Measurements from ENCODE around the gene TLN1.

Gene TLN1

GRCh38 chr9:35664531-35665470 lies 67.2 kb downstream of the TLN1 start, which contains the start of gene ARHGEF39:
ARHGEF39 (minus strand) TSS chr9:35665195; CDS start chr9:35665169, 26 bp downstream.
- DNase-seq (ENCODE audit: low read depth, low spot score), result peak; percentile 93

- DNase-seq (ENCODE audit: low read depth, low spot score), result no peak
Observed at GRCh38 chr9:35662437-35662836, 69.6 kb downstream of the TLN1 start.

GRCh38 chr9:35661756-35662350 lies 70.1 kb downstream of the TLN1 start:
- no peak for DNase-seq (ENCODE audit: low read depth, low spot score)

GRCh38 chr9:35660966-35661415 lies 71.0 kb downstream of the TLN1 start:
- DNase-seq (ENCODE audit: low read depth, low spot score), result peak; percentile 55

GRCh38 chr9:35659340-35659739 lies 72.7 kb downstream of the TLN1 start:
- peak; percentile 66 for DNase-seq (ENCODE audit: low read depth, low spot score)

- peak; percentile 52 for DNase-seq (ENCODE audit: low read depth, low spot score)
Observed at GRCh38 chr9:35658968-35659220, 73.1 kb downstream of the TLN1 start.

- peak; percentile 95 for DNase-seq (ENCODE audit: low read depth, low spot score)
Observed at GRCh38 chr9:35658137-35658967, 73.6 kb downstream of the TLN1 start, which contains the start of gene CCDC107. CCDC107 (plus strand) TSS chr9:35658292; CDS start chr9:35658380, 88 bp downstream.

GRCh38 chr9:35657546-35658136 lies 74.4 kb downstream of the TLN1 start, which contains the start of gene RMRP:
RMRP (minus strand) TSS chr9:35658019.
- DNase-seq (ENCODE audit: low read depth, low spot score), result peak; percentile 100

- no peak for DNase-seq (ENCODE audit: low read depth, low spot score)
Observed at GRCh38 chr9:35656831-35657545, 75.0 kb downstream of the TLN1 start.

GRCh38 chr9:35656348-35656747 lies 75.6 kb downstream of the TLN1 start:
- DNase-seq (ENCODE audit: low read depth, low spot score), result no peak

- DNase-seq (ENCODE audit: low read depth, low spot score), result no peak
Observed at GRCh38 chr9:35653611-35654010, 78.4 kb downstream of the TLN1 start.

GRCh38 chr9:35652829-35653209 lies 79.2 kb downstream of the TLN1 start:
- no peak for DNase-seq (ENCODE audit: low read depth, low spot score)

GRCh38 chr9:35651956-35652828 lies 79.8 kb downstream of the TLN1 start:
- no peak for DNase-seq (ENCODE audit: low read depth, low spot score)

GRCh38 chr9:35650341-35651158 lies 81.4 kb downstream of the TLN1 start, which contains the start of gene SIT1:
SIT1 (minus strand) TSS chr9:35650931; CDS start chr9:35650853, 78 bp downstream.
- DNase-seq (ENCODE audit: low read depth, low spot score), result no peak

GRCh38 chr9:35649431-35650340 lies 82.3 kb downstream of the TLN1 start:
- DNase-seq (ENCODE audit: low read depth, low spot score), result no peak

All from astrocyte of the hippocampus (primary cell).